HCT116 (cell line): Measurements from ENCODE around the gene SLC7A1. TPM values are rescaled to one million over a fixed set of nuclear protein-coding genes. Genes with fewer than 3 reads are reported as not detected.

ENCODE experiments used
- ATAC-seq: fragments of 200-7000 bp; cut with Tn5 transposase; 2 replicates; pipeline ENCODE4 v1.9.1; 2020; ENCODE audit warnings: mild to moderate bottlenecking, moderate library complexity
- BruUV-seq: library from RNA; stranded (reverse); fragments of 400-500 nt; replicated peaks from 2 replicates; lab custom pipeline; 2021; lab: Mats Ljungman, UMichigan
- CTCF ChIA-PET: fragments of 300-600 bp; sonication (Branson Sonifier 250); formaldehyde crosslinking; loops from one replicate; lab custom pipeline; 2021; ENCODE audit warnings: antibody characterized with exemption; lab: Charles Lee
- POLR2A ChIA-PET: fragments of 300-600, 350-600 bp; sonication (Branson Sonifier 250); formaldehyde crosslinking; loops from one replicate; lab custom pipeline; 2021; ENCODE audit warnings: antibody characterized with exemption; lab: Charles Lee
- RAD21 ChIA-PET, 2 experiments: fragments of 300-600 bp; sonication (Branson Sonifier 250); formaldehyde crosslinking; loops; one replicate each; lab custom pipeline; 2023; ENCODE audit warnings: low total read pairs in 2 of 2; ENCODE audit not compliant: uncharacterized antibody in 2 of 2, unreplicated experiment in 2 of 2, low non-redundant PET in 1 of 2; lab: Charles Lee
- DNase-seq: peaks from one replicate; pipeline ENCODE4 v3.0.0-alpha.2; 2010; ENCODE audit warnings: low read depth, low spot score
- H2AFZ ChIP-seq: fragments of 200-600 bp; shearing (Covaris generic), sonication (generic); 2 replicates; pipeline ENCODE4 v1.6.1; 2017; ENCODE audit warnings: low read depth, mixed run types, mixed read lengths, antibody characterized with exemption, low read length; ENCODE audit not compliant: poor library complexity, severe bottlenecking
- H3K27ac ChIP-seq: 2 replicates; pipeline ENCODE4 v1.5.1; 2012; ENCODE audit warnings: low read depth, low read length
- H3K27me3 ChIP-seq: fragments of 200-600 bp; sonication (generic); 2 replicates; pipeline ENCODE4 v1.6.1; 2016; ENCODE audit warnings: mixed run types, low read length, mixed read lengths; ENCODE audit not compliant: insufficient read depth
- H3K36me3 ChIP-seq, 2 experiments: fragments of 200-500 bp in 1 of 2; fragments of 200-600 bp in 1 of 2; sonication (Bioruptor generic) in 1 of 2; sonication (generic) in 1 of 2; 2 replicates each; pipeline versions ENCODE4 v1.5.1 to v1.6.1; 2014 to 2016; ENCODE audit warnings: low read length in 2 of 2, inconsistent platforms in 1 of 2, mixed read lengths in 1 of 2, mixed run types in 1 of 2; ENCODE audit not compliant: insufficient read depth in 2 of 2, control insufficient read depth in 1 of 2
- H3K4me1 ChIP-seq, 2 experiments: fragments of 200-600 bp in 1 of 2; sonication (generic) in 1 of 2; 2 replicates each; pipeline versions ENCODE4 v1.5.1 to v1.6.1; 2012 to 2017; ENCODE audit warnings: low read length in 2 of 2, inconsistent platforms in 1 of 2, mild to moderate bottlenecking in 1 of 2, mixed read lengths in 1 of 2, mixed run types in 1 of 2, moderate library complexity in 1 of 2; ENCODE audit not compliant: insufficient read depth in 2 of 2, control insufficient read depth in 1 of 2
- H3K4me2 ChIP-seq: fragments of 200-600 bp; sonication (generic); 2 replicates; pipeline ENCODE4 v1.6.1; 2017; ENCODE audit warnings: mixed run types, low read length, mixed read lengths
- H3K4me3 ChIP-seq, 2 experiments: fragments of 200-600 bp in 1 of 2; sonication (generic) in 1 of 2; replicated peaks in 1 of 2; 2 replicates each; pipeline ENCODE4 v1.5.1; 2011 to 2016; ENCODE audit warnings: low read length in 2 of 2, control low read depth in 1 of 2, low read depth in 1 of 2, mild to moderate bottlenecking in 1 of 2, mixed read lengths in 1 of 2, mixed run types in 1 of 2
- H3K79me2 ChIP-seq: fragments of 200-600 bp; sonication (generic); 2 replicates; pipeline ENCODE4 v1.6.1; 2017; ENCODE audit warnings: mild to moderate bottlenecking, mixed run types, low read length, moderate library complexity, mixed read lengths; ENCODE audit not compliant: insufficient read depth
- H3K9ac ChIP-seq: fragments of 200-600 bp; sonication (generic); 2 replicates; pipeline ENCODE4 v1.6.1; 2016; ENCODE audit warnings: low read length, mixed read lengths
- H3K9me2 ChIP-seq: fragments of 200-600 bp; sonication (generic), shearing (Covaris generic); 2 replicates; pipeline ENCODE4 v1.6.1; 2017; ENCODE audit warnings: mixed run types, mild to moderate bottlenecking, moderate library complexity; ENCODE audit not compliant: insufficient read depth
- H3K9me3 ChIP-seq, 2 experiments: fragments of 200-500 bp in 1 of 2; fragments of 200-600 bp in 1 of 2; sonication (Bioruptor generic) in 1 of 2; sonication (generic) in 1 of 2; 2 replicates each; pipeline ENCODE4 v1.6.1; 2014 to 2017; ENCODE audit warnings: low read length in 2 of 2, mixed read lengths in 2 of 2, inconsistent platforms in 1 of 2, low read depth in 1 of 2, mild to moderate bottlenecking in 1 of 2, mixed run types in 1 of 2, moderate library complexity in 1 of 2; ENCODE audit not compliant: control insufficient read depth in 1 of 2, insufficient read depth in 1 of 2
- H4K20me1 ChIP-seq: fragments of 200-600 bp; sonication (generic), shearing (Covaris generic); 2 replicates; pipeline ENCODE4 v1.6.1; 2017; ENCODE audit warnings: mixed run types, mild to moderate bottlenecking, moderate library complexity; ENCODE audit not compliant: insufficient read depth
- ATF3 ChIP-seq: IDR thresholded peaks from 2 replicates; pipeline ENCODE4 v1.6.1; 2012
- CEBPB ChIP-seq: IDR thresholded peaks from 2 replicates; pipeline ENCODE4 v1.6.1; 2012; ENCODE audit warnings: low read depth
- POLR2AphosphoS5 ChIP-seq: IDR thresholded peaks from 2 replicates; pipeline ENCODE4 v1.6.1; 2011; ENCODE audit warnings: mild to moderate bottlenecking, low read depth, low read length, moderate library complexity
- REST ChIP-seq: IDR thresholded peaks from 2 replicates; pipeline ENCODE4 v1.6.1; 2012; ENCODE audit warnings: low read depth
- SRF ChIP-seq: IDR thresholded peaks from 2 replicates; pipeline ENCODE4 v1.6.1; 2012; ENCODE audit warnings: low read depth
- ZFX ChIP-seq: fragments of 450-650 bp; IDR thresholded peaks from 2 replicates; pipeline ENCODE4 v1.6.1; 2017
- intact Hi-C: fragments of 100-400 bp; cut with micrococcal nuclease; formaldehyde crosslinking; loops from 2 replicates; pipeline ENCODE4 v1.10.0; 2022
- total RNA-seq: library from RNA; stranded (reverse); gene quantifications from one replicate; pipeline ENCODE4 v1.2.1, GENCODE V29; 2021; ENCODE audit not compliant: unreplicated experiment

Gene SLC7A1
- total RNA-seq, 1 experiment from 2014 or later: 124 TPM

GRCh38 chr13:29481603-29482002 lies 113.9 kb downstream of the SLC7A1 start:
- no peaks in the 10 kb centered on the region for H3K4me1 ChIP-seq
- no peaks in the 10 kb centered on the region for H3K9me2 ChIP-seq
- no peak overlapping the region for H3K4me2 ChIP-seq
- H3K79me2 ChIP-seq: no peaks in the 10 kb centered on the region
- BruUV-seq: no TSS peak
- intact Hi-C loops: no loop called here
- peaks cover 20% of the 10 kb centered on the region for H3K27me3 ChIP-seq
- H4K20me1 ChIP-seq: no peaks in the 10 kb centered on the region
- TF ChIP-seq REST (no peak), ATF3 (no peak), SRF (no peak), ZFX (no peak)
- ChIA-PET CTCF (interaction anchor here (2.7 kb wide), 1 partner anchor 10 kb away, joined by 10 read pairs; no protein-coding TSS in a partner anchor), RAD21 (no interaction called here), POLR2A (no interaction called here)
- no peak overlapping the region for H3K9ac ChIP-seq
- H2AFZ ChIP-seq: no peak overlapping the region
- DNase-seq (no peak), ATAC-seq (no peak)
- no peak overlapping the region for H3K4me3 ChIP-seq
- H3K27ac ChIP-seq: no peak overlapping the region
- no peaks in the 10 kb centered on the region for H3K9me3 ChIP-seq
- H3K36me3 ChIP-seq: no peaks in the 10 kb centered on the region

- Histone ChIP-seq H4K20me1 (no peaks in the 10 kb centered on the region), H3K36me3 (no peaks in the 10 kb centered on the region), H2AFZ (no peak overlapping the region), H3K9ac (no peak overlapping the region), H3K79me2 (no peaks in the 10 kb centered on the region), H3K9me2 (no peaks in the 10 kb centered on the region), H3K9me3 (no peaks in the 10 kb centered on the region), H3K27me3 (peaks cover 18% of the 10 kb centered on the region), H3K4me2 (no peak overlapping the region), H3K4me1 (no peaks in the 10 kb centered on the region), H3K27ac (no peak overlapping the region), H3K4me3 (no peak overlapping the region)
- no peak for DNase-seq
- POLR2A ChIA-PET: no interaction called here
- ATAC-seq: no peak
- RAD21 ChIA-PET: no interaction called here
- TF ChIP-seq CEBPB (no peak), POLR2AphosphoS5 (no peak)
- BruUV-seq: no TSS peak
- intact Hi-C loops: no loop called here
- CTCF ChIA-PET: interaction anchor here (2.7 kb wide), 1 partner anchor 9 kb away, joined by 10 read pairs; no protein-coding TSS in a partner anchor
Observed at GRCh38 chr13:29480893-29481525, 114.5 kb downstream of the SLC7A1 start.
